C4-2B (cell line): ENCODE results near the gene HIVEP3.

Experiments used
- CTCF ChIP-seq: fragments of 450-650 bp; conservative IDR thresholded peaks from 2 replicates; pipeline ENCODE4 v1.5.1; 2017; ENCODE audit warnings: mild to moderate bottlenecking
- ZFX ChIP-seq: fragments of 450-650 bp; IDR thresholded peaks from 2 replicates; pipeline ENCODE4 v1.6.1; 2017

GRCh38 chr1:41540886-41541591 lies 377.7 kb downstream of the HIVEP3 start:
- TF ChIP-seq CTCF (no peak), ZFX (no peak)
